Embryonic facial prominence (tissue), 1 donor: ENCODE measurements around the gene UPK3A.

Experiments
- DNase-seq: peaks from one replicate; pipeline ENCODE4 v3.0.0-alpha.2; 2016; ENCODE audit errors: extremely low spot score

The UPK3A gene

DNA sequence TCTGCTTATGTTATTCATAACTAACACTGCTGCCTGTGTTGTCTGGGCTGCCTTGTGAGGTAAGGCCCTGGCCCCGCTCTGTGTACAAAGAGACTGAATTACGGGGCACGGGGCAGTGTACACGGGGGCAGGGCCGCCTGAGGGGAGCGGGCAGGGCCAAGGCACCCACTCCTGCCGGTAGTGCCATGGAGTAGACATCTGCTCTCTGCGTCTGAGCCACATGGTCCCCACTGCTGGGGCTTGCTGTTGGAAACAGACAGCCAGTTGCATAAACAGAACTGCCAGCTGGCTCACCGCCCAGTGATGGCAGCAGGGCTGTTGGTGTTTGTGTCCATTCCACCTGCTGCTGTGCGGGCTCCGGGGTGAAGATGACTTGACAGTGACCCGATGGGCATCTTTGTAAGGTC lies 44.8 kb downstream of the UPK3A start:
- DNase-seq: no peak

DNA sequence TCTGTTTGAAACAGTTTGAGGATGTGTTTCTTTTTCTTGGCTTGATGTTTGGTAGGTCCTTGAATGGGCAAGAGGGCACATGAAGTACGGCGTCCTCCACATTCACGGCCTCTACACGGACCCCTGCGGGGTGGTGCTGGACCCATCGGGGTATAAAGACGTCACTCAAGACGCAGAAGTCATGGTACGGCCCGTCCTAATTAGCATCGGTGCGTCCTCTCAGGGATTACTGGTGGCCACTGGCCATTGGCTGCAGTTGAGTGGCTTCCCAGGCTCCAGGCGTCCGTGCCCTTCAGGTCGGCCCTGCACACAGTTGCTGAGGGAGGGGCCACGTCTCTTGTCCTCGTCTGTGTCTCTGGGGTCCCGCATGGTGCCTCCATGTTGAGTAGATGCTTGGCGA lies 45.8 kb downstream of the UPK3A start:
- DNase-seq: no peak

DNA sequence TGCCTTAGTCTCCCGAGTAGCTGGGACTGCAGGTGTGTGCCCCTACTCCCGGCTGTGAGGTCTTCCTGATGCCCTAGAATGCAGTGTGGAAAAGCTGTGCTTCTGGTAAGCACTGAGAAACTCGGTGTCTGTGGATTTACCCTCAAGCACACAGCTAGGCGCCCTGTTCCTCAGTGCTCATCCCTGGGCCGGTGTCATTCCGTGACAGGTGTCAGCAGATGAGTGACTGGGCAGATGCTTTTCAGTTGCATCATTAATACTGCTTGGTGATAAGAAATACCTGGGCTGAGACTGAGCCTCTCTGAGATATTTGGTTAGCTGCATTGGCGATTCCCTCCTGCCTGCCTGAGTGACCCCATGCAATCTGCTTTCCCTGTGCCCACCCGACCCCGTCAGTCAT lies 46.7 kb downstream of the UPK3A start:
- DNase-seq: no peak

DNA sequence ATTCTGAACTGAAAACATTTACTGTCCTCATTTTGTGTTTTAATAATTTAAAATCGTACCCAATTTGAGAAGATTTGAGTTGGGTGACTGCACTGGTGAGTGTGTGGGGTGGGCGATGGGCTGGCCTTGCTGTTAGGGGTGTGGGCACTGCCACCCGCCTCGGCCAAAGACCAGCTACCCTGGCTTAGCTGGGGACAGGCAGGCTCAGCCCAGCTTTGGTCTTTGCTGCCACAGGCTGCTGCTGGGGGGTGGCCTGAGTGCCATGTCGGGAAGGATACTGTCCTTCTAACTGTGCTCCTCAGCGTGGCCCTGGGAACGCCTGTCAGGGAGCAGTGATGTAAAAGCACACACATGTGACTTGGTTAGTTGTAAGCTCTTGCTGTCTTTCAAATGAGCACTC lies 47.3 kb downstream of the UPK3A start:
- no peak for DNase-seq

DNA sequence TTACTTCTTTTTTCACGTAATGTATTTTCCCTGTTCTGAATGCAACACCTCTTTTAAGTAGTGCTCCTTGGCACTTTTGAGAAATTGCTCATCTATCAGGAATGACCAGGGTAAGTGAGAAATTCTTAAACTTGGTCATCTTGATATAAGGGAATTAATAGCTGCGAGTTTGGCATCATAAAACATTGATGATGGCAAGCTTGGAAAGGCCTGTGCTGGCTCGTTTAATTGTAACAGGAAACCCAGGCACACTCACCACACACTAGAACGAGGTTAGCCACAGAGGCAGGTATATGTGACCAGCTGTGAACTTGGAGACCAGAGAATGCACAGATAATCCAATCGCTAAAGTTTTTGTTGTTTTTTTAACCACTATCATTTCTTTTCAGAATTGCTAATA lies 49.3 kb downstream of the UPK3A start:
- no peak for DNase-seq

DNA sequence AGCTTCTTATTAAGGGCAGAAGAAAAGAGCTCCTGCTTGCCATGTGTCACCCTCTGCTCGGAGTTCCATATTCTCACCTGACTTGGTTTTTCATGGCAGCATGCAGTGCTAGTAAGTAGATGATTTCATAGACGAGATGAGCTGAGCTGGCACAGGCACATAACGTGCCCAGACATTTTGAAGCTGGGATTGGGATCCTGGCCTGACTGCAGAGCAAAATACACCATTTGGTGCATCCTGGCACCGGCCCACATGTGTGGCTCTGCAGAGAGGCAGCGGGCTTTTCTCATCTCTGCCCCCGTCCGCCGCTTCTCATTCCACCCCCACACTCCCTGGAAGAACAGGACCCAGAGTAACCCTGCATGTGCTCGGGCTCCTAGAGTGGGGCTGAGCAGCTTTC lies 49.8 kb downstream of the UPK3A start:
- no peak for DNase-seq

DNA sequence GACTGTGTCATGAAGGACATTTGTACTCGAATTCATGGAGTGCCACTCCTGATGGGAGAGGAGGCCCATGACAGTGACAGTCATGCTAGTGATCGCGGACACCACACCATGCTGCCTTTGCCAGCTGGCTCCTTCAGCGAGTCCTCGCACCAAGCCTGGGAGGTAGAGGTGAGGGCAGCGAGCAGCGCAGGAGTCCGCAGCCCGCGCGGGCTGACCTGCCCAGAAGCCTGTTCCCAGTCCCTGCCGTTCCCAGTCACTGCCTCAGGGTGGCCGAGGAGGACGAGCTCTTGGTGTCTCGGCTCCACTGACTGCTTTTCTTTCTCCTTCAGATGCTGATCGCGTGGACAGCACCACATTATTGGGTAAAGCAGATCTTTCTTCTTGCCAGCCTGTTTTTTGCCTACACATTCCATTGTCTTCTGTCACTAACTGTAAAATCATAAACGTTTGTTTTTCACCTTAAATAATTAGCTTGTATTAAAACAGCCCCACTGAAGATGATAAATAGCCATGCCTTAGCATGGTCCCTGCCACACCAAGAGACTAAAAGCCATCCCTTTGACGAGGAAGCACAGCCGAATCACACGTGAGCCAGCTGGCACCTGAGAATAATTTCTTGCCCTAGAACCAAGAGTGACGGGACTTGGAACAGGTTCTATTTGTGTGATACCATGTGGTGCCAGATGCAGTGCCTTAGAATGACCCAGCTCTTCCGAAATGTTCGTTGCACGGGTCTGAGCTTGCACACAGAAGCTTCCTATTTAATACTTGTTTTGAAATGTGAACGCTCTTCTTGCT lies 50.5 kb downstream of the UPK3A start:
- DNase-seq: no peak

DNA sequence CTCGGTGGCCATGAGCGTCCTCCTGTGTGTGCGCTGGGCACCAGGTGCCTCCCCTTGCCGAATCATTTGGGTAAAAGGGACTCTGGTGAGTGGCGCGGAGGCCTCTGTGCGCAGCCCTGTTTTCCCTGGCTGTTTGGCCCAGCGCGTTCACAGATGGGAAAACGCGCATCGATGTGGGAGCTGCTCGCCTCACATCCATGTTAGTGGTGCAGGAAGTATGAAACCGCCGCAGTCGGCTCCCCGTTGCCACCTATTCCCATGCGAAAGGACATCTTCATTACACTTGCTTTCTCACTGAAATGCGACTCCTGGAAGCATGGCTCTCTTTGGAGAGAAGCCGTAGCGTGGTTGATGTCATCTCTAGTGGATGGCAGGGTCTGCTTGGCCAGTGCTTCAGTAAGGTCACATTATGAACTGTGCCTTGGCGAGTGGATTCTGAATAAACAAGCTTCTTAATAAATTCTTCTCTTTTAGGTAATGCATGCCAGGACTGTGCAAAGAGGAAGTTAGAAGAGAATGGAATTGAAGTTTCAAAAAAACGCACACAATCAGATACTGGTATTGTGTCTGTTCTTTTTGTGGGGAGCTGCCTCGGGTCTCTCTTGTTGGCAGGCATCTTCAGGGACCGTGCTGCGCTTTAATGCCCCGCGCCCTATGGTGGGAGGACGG lies 51.2 kb downstream of the UPK3A start:
- no peak for DNase-seq

DNA sequence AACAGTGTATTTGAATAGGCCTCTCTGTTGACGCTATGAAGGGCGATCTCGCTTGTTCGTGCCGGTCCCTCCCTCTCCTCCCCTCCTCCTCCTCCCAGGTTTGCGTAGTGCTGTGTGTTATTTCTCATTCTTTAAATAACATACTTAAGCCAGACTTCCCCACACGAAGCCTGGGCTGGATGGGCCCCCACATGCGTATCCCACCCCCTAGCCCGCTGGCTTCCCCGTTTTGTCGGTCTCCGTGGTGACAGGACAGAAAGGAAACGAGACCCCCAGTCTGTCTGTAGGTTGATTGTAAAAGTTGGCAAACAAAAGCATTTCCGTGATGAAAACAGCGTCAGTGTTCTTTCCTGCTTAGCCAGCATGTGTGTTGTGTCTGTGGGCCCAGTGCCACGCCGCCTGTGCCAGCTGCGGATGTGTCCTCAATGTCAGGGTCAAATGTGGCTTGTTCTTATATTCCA lies 52.3 kb downstream of the UPK3A start:
- DNase-seq: peak; percentile 56

DNA sequence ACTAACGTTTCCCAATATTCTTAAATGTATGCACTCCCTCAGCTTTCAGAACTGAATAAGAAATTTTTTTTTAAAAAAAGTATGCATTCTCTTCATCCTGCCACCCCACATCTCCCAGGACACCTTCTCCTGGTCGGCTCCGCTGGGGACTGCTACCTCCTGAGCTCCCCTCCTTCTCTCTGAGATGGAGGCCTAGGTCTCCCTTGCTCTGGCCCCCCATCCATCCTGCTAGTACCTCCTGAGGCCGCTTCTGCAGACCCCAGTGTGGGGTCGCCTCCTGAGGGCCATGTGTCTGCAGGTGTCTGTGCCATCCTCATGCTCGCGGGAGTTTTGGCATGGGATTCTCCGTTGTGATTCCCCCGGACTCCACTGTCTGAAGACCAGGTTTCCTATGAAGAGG lies 52.8 kb downstream of the UPK3A start:
- DNase-seq: no peak

DNA sequence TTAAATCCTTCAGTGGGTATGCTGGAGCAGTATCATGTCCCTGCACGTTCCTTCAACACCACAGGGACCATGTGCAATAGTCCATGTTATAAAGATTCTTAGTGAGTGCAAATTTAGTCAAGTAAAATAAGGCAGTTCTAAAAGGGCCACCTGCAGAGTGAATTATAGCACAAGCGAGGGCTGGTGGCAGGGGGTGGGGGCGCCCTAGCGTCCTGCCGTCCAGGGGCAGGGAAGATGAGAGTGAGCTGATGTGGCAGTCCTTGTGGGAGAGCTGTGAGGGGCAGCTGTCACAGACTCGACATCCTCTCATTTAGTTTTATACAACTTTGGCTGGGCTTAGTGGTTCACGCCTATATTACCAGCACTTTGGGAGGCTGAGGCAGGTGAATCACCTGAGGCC lies 54.0 kb downstream of the UPK3A start:
- no peak for DNase-seq

DNA sequence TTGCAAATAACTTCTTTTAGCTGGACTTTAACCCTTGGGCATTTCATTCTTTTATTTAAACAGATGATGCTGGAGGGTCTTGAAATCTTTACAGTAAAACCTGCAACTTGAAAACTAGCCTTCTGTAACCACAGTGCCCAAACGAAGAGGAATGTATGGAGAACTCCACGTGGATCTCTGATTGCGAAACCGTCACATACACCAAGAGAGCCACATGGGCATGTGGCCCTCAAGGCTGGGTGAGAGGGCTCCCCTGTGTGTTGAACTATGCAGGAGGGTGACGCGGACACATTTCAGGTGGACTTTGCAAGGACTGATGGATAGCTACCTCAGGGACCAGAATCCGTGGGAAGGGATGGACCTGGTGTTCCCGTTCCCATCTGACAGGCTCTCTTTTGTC lies 55.6 kb downstream of the UPK3A start:
- DNase-seq: no peak

DNA sequence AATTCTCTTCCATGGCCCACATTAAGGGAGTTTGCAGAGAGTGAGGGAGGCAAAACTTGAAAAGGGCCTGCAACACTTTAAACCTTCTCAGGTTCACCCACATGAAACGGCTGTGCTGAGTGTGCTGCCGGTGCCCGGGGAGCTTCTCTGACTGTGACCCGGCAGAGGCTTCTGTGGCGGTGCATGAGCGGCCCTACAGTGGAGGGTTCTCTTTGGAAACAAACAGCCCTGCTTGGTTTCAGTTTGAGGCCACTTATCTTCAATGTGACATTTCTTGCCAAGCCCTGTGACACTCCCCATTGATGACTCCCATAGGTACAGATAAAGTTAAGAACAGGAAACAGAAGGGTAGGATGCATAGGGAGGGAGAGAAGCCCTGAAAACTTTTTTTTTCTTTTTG lies 56.7 kb downstream of the UPK3A start:
- no peak for DNase-seq

DNA sequence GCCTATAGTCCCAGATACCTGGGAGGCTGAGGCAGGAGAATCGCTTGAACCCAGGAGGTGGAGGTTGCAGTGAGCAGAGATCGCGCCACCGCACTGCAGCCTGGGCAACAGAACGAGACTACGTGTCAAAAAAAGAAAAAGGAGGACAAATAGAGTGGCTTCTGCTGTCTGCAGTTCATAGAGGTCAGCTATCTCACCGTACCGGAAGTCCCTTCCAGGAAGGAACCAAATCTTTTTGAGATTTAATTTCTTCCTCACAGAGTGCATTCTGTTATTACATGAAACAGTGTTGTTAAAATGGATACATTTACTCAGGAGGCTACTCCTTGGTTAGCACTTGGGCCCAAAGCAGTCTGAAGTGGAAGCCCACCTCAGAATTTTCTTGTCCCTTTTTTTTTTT lies 58.4 kb downstream of the UPK3A start:
- no peak for DNase-seq

DNA sequence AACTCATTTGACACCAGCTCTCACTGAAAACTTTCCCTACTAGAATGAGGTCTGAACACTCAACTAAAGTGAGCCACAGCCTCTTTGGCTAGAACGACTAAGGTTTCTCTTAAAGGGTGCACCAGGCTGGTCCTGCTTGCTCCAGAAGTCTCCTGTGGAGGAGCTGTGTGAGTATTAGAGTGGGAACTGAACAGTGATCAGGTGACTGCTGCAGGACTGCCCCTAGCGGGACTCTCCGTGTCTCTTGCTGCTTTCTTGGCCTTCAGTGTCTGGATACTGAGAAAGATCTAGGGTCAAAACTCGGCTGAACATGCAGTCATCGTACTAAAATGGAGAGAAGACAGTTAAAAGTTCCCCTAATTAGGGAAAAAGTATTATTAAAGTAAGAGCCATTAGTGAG lies 59.6 kb downstream of the UPK3A start:
- no peak for DNase-seq
